Trophoblast cell (in vitro differentiated cells and primary cell): ENCODE measurements around the gene GNPDA2.

Experiments used
- DNase-seq, 2 donors: peaks; one replicate each; pipeline ENCODE4 v3.0.0-alpha.2; 2016
- H2AFZ ChIP-seq: 2 replicates; pipeline ENCODE4 v1.6.1; 2013; ENCODE audit warnings: low read length, moderate library complexity, mild to moderate bottlenecking; ENCODE audit not compliant: insufficient read depth, poor library complexity
- H2AK5ac ChIP-seq: 2 replicates; pipeline ENCODE4 v1.6.1; 2013; ENCODE audit warnings: mild to moderate bottlenecking, low read length
- H2BK120ac ChIP-seq: 2 replicates; pipeline ENCODE4 v1.6.1; 2013; ENCODE audit warnings: low read length, mild to moderate bottlenecking, moderate library complexity; ENCODE audit not compliant: insufficient read depth, poor library complexity
- H2BK12ac ChIP-seq: 2 replicates; pipeline ENCODE4 v1.6.1; 2013; ENCODE audit warnings: mild to moderate bottlenecking, low read length, moderate library complexity
- H2BK5ac ChIP-seq: 2 replicates; pipeline ENCODE4 v1.6.1; 2013; ENCODE audit warnings: low read length, low read depth, moderate library complexity, mild to moderate bottlenecking; ENCODE audit not compliant: poor library complexity
- H3K14ac ChIP-seq: 2 replicates; pipeline ENCODE4 v1.6.1; 2013; ENCODE audit warnings: mild to moderate bottlenecking, low read length
- H3K18ac ChIP-seq: 2 replicates; pipeline ENCODE4 v1.6.1; 2013; ENCODE audit warnings: mild to moderate bottlenecking, low read length
- H3K23ac ChIP-seq: 2 replicates; pipeline ENCODE4 v1.6.1; 2013; ENCODE audit warnings: low read length
- H3K27ac ChIP-seq: 2 replicates; pipeline ENCODE4 v1.5.1; 2013; ENCODE audit warnings: low read depth, mild to moderate bottlenecking, inconsistent platforms, low read length, moderate library complexity
- H3K27me3 ChIP-seq: 2 replicates; pipeline ENCODE4 v1.6.1; 2013; ENCODE audit warnings: inconsistent platforms, mild to moderate bottlenecking, low read length, moderate library complexity; ENCODE audit not compliant: insufficient read depth
- H3K36me3 ChIP-seq, 2 experiments: 1 replicate in 1 of 2; 2 replicates in 1 of 2; pipeline ENCODE4 v1.6.1; 2013; ENCODE audit warnings: low read length in 2 of 2, mild to moderate bottlenecking in 2 of 2, moderate library complexity in 1 of 2; ENCODE audit not compliant: insufficient read depth in 2 of 2, control insufficient read depth in 1 of 2
- H3K4ac ChIP-seq: 2 replicates; pipeline ENCODE4 v1.6.1; 2013; ENCODE audit warnings: low read depth, mild to moderate bottlenecking, low read length, moderate library complexity
- H3K4me1 ChIP-seq, 2 experiments: 1 replicate in 1 of 2; 2 replicates in 1 of 2; pipeline ENCODE4 v1.6.1; 2013; ENCODE audit warnings: low read length in 2 of 2, mild to moderate bottlenecking in 2 of 2, moderate library complexity in 1 of 2; ENCODE audit not compliant: insufficient read depth in 2 of 2, control insufficient read depth in 1 of 2
- H3K4me2 ChIP-seq: 2 replicates; pipeline ENCODE4 v1.6.1; 2013; ENCODE audit warnings: inconsistent platforms, mild to moderate bottlenecking, low read length, moderate library complexity
- H3K4me3 ChIP-seq: 2 replicates; pipeline ENCODE4 v1.5.1; 2013; ENCODE audit warnings: mild to moderate bottlenecking, low read depth, low read length, inconsistent platforms
- H3K79me1 ChIP-seq: one replicate; pipeline ENCODE4 v1.6.1; 2013; ENCODE audit warnings: low read length
- H3K79me2 ChIP-seq: 2 replicates; pipeline ENCODE4 v1.6.1; 2013; ENCODE audit warnings: low read length, mild to moderate bottlenecking; ENCODE audit not compliant: control insufficient read depth, insufficient read depth, poor library complexity
- H3K9ac ChIP-seq: 2 replicates; pipeline ENCODE4 v1.6.1; 2013; ENCODE audit warnings: mild to moderate bottlenecking, low read length
- H3K9me3 ChIP-seq: 2 replicates; pipeline ENCODE4 v1.6.1; 2013; ENCODE audit warnings: low read depth, mild to moderate bottlenecking, control low read depth, inconsistent platforms, low read length; ENCODE audit not compliant: insufficient read depth
- H4K12ac ChIP-seq: 2 replicates; pipeline ENCODE4 v1.6.1; 2013; ENCODE audit warnings: low read depth, mild to moderate bottlenecking, low read length, moderate library complexity
- H4K8ac ChIP-seq: 2 replicates; pipeline ENCODE4 v1.6.1; 2013; ENCODE audit warnings: low read depth, mild to moderate bottlenecking, low read length, moderate library complexity
- H4K91ac ChIP-seq: one replicate; pipeline ENCODE4 v1.6.1; 2013; ENCODE audit warnings: low read depth, mild to moderate bottlenecking, low read length, moderate library complexity
- WGBS: extraction: QIAGEN DNeasy Blood & Tissue Kit; methylation state at CpG from one replicate; pipeline ENCODE4 v1.1.7; 2013; ENCODE audit warnings: missing lambda C conversion rate; ENCODE audit not compliant: insufficient read length, insufficient coverage; ENCODE audit errors: extremely low coverage; 5-methylcytosine and 5-hydroxymethylcytosine counted together

Gene GNPDA2

DNA sequence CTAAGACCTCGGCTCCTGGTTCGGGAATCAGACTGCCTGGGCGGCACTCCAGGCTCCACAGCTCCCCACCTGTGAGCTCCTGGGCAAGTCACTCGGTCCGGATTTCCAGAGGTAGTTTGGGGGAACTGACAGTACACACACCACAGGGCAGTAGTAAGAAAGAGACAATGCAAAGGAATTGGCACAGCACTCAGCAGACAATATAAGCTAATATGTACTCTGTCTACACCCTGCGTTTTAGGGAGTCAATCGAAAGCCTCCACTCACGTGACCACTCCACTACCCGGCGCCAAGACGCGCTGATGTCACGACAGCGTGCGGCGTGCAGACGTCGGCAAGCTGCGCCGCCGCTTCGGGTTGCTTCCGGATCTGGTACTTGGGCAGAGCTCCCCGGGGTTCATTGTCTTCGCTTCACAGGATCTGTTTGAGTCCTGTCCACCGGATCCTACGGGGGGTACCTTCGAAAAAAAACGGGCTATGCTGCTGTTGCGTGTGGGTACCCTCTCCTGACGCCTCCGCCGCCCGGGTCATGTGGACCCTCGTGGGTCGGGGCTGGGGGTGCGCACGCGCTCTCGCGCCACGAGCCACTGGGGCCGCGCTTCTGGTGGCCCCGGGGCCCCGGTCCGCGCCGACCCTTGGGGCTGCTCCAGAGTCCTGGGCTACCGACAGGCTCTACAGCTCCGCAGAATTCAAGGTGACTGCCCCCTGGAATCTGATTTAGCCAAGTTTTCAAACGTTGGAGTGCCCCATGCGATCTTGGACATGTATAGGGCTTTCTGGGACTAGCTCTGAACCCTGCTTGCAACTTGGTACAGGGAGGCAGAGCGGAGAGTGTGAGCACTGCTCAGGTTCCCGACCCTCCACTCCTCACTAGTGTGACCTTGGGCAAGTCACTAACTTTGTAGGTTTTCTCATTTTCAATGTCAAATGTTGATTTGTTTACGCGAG, 48.0 kb downstream of the GNPDA2 start, which contains the start of gene GUF1:
Gene GUF1, plus strand, starts transcription at position 327 of the 948 bp plus-strand sequence. Its CDS starts 203 bp downstream, at position 530.
- DNase-seq, result peak; percentile 84 to 87
- Histone ChIP-seq H3K9me3 (no peaks in the 10 kb centered on the region), H3K4me2 (peak within 1 kb of the TSS; percentile 74), H3K27me3 (no peaks in the 10 kb centered on the region), H4K91ac (peak within 1 kb of the TSS; percentile 74), H2BK5ac (peak within 1 kb of the TSS; percentile 41), H2AK5ac (no peak within 1 kb of the TSS), H2AFZ (peak within 1 kb of the TSS; percentile 74), H2BK12ac (no peak within 1 kb of the TSS), H4K12ac (peak within 1 kb of the TSS; percentile 88), H3K36me3 (peaks cover 0 to 2% of the 10 kb centered on the region in 2 experiments), H3K9ac (peak within 1 kb of the TSS; percentile 92), H3K79me2 (peaks cover 7% of the 10 kb centered on the region), H3K79me1 (peaks cover 8% of the 10 kb centered on the region), H3K27ac (peak within 1 kb of the TSS; percentile 64), H2BK120ac (peak within 1 kb of the TSS; percentile 74), H3K4me3 (peak within 1 kb of the TSS; percentile 88), H3K4ac (peak within 1 kb of the TSS; percentile 69), H4K8ac (peak within 1 kb of the TSS; percentile 93), H3K18ac (no peak within 1 kb of the TSS), H3K14ac (peak within 1 kb of the TSS; percentile 75), H3K23ac (no peak within 1 kb of the TSS), H3K4me1 (no peaks in the 10 kb centered on the region)
- no CpG with 5 or more reads among the region's 57 CpGs for WGBS

DNA sequence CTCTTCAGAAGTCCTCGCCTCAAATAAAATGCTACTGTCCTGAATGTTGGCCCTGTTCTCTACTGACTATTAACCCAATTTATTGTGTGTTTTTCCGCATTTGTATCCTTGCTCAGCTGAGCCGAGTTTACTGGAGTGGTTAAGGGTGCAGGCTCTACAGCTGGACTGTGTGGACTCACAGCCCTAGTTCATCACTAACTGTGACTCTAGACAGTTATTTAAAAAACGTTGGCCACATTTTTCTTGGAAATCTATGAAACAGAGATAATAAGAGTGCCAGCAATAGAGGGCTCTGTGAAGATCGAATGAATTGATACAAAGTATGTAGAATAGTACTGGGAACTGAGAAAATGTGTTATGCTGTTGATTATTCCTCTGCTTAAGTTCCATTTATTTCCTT, 51.0 kb downstream of the GNPDA2 start:
- Histone ChIP-seq H3K4me3 (no peak overlapping the region), H3K79me2 (peaks cover 7% of the 10 kb centered on the region), H2AFZ (no peak overlapping the region), H3K36me3 (no peaks in the 10 kb centered on the region), H3K27me3 (no peaks in the 10 kb centered on the region), H3K9me3 (no peaks in the 10 kb centered on the region), H4K8ac (no peak overlapping the region), H4K12ac (no peak overlapping the region), H3K14ac (no peak overlapping the region), H3K79me1 (peaks cover 8% of the 10 kb centered on the region), H3K4ac (no peak overlapping the region), H2BK120ac (no peak overlapping the region), H3K18ac (no peak overlapping the region), H3K9ac (no peak overlapping the region), H3K23ac (no peak overlapping the region), H3K4me2 (no peak overlapping the region), H2AK5ac (no peak overlapping the region), H4K91ac (no peak overlapping the region), H3K27ac (no peak overlapping the region), H2BK12ac (no peak overlapping the region), H2BK5ac (no peak overlapping the region), H3K4me1 (no peaks in the 10 kb centered on the region)
- WGBS, result no CpG with 5 or more reads among the region's 5 CpGs
- DNase-seq, result no peak

DNA sequence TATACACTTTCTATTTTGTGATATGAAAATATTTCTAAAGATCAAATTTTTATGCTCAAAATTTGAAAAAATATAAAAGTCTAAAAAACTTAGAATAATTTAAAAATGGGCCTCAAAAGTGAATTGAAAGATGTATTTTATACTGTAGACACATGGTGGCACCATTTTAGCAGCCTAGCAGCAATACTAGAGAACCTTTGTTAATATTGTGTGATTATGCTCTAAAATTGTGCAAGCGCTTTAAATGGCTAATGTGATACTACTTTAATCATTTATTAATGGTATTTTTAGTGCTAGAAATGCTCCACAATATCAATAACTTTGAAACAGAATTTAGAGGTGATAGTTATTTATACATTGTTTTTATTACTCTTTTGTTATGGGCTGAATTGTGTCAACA, 51.9 kb downstream of the GNPDA2 start:
- Histone ChIP-seq H3K4me2 (no peak overlapping the region), H2AFZ (no peak overlapping the region)
- WGBS, result no CpG with 5 or more reads among the region's 1 CpG

DNA sequence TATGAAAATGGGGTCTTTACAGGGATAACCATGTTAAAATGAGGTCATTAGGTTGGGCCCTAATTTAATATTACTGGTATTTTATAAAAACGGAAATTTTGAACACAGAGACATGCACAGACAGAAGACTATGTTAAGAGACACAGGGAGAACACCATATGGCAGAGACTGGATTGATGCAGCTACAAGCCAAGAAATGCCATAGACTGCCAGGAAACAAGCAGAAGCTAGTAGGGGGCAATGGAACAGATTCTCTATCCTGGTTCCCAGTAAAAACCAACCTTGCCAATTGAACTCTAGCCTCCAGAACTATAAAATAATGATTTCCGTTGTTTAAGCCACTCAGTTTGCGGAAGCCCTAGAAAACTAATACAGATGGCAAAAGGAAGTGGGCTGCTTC, 54.7 kb downstream of the GNPDA2 start:
- H3K9ac ChIP-seq, result no peak overlapping the region
- H3K27me3 ChIP-seq, result no peaks in the 10 kb centered on the region
- DNase-seq, result no peak
- H2BK12ac ChIP-seq, result no peak overlapping the region
- no peak overlapping the region for H4K8ac ChIP-seq
- no peaks in the 10 kb centered on the region for H3K9me3 ChIP-seq
- H3K18ac ChIP-seq, result no peak overlapping the region
- H2AK5ac ChIP-seq, result no peak overlapping the region
- no peak overlapping the region for H3K27ac ChIP-seq
- H3K14ac ChIP-seq, result no peak overlapping the region
- H3K79me1 ChIP-seq, result no peaks in the 10 kb centered on the region
- H2AFZ ChIP-seq, result no peak overlapping the region
- no peaks in the 10 kb centered on the region for H3K36me3 ChIP-seq
- no peak overlapping the region for H4K91ac ChIP-seq
- no peak overlapping the region for H4K12ac ChIP-seq
- no peak overlapping the region for H2BK5ac ChIP-seq
- no peaks in the 10 kb centered on the region for H3K4me1 ChIP-seq
- H3K79me2 ChIP-seq, result no peaks in the 10 kb centered on the region
- no peak overlapping the region for H3K4me2 ChIP-seq
- H3K23ac ChIP-seq, result no peak overlapping the region
- no peak overlapping the region for H2BK120ac ChIP-seq
- H3K4me3 ChIP-seq, result no peak overlapping the region
- H3K4ac ChIP-seq, result no peak overlapping the region
- WGBS, result no CpG with 5 or more reads among the region's 3 CpGs

More for the DNA sequence above, 51.9 kb downstream of the GNPDA2 start:
- Histone ChIP-seq H3K9ac (no peak overlapping the region), H3K27ac (no peak overlapping the region), H3K4me3 (no peak overlapping the region), H3K4me1 (no peaks in the 10 kb centered on the region), H4K91ac (no peak overlapping the region), H4K8ac (no peak overlapping the region), H3K23ac (no peak overlapping the region), H3K18ac (no peak overlapping the region), H3K9me3 (no peaks in the 10 kb centered on the region), H4K12ac (no peak overlapping the region), H2BK12ac (no peak overlapping the region), H3K4ac (no peak overlapping the region), H2BK120ac (no peak overlapping the region), H2BK5ac (no peak overlapping the region), H3K79me2 (peaks cover 7% of the 10 kb centered on the region), H3K36me3 (no peaks in the 10 kb centered on the region), H3K27me3 (no peaks in the 10 kb centered on the region), H3K14ac (no peak overlapping the region), H2AK5ac (no peak overlapping the region), H3K79me1 (peaks cover 8% of the 10 kb centered on the region)
- DNase-seq, result no peak
